ENCODE measurements around the gene TCP11L1. TPM values are rescaled to one million over a fixed set of nuclear protein-coding genes. Genes with fewer than 3 reads are reported as not detected.
A peak's percentile ranks its signal among the peaks of the same experiment; 100 is the strongest.

Gene TCP11L1
- 9.2 TPM for total RNA-seq
- polyA plus RNA-seq (ENCODE audit: insufficient read depth in 1 of 8, insufficient read length in 8 of 8, low replicate concordance in 1 of 8) = 10 to 100 TPM in 3 of 8 donors, 1 to 10 TPM in 5; 6.9 to 13.2 (median 9.5) TPM
- long read RNA-seq, donor 1, partial matches to known transcripts = 33 of 35 reads
- long read RNA-seq, donor 1, other reads (novel, unspliced or antisense) = 0 of 35 reads
- long read RNA-seq, donor 2, partial matches to known transcripts = 0 of 2 reads
- long read RNA-seq, donor 2, other reads (novel, unspliced or antisense) = 0 of 2 reads
- long read RNA-seq, donor 3, partial matches to known transcripts = 66 of 68 reads
- long read RNA-seq, donor 3, other reads (novel, unspliced or antisense) = 0 of 68 reads
- long read RNA-seq, donor 4, partial matches to known transcripts = 0 of 1 reads
- long read RNA-seq, donor 4, other reads (novel, unspliced or antisense) = 0 of 1 reads
- long read RNA-seq, donor 5, partial matches to known transcripts = 87 of 93 reads
- long read RNA-seq, donor 5, other reads (novel, unspliced or antisense) = 0 of 93 reads
- long read RNA-seq, donor 6, partial matches to known transcripts = 0 of 2 reads
- long read RNA-seq, donor 6, other reads (novel, unspliced or antisense) = 0 of 2 reads
- long read RNA-seq, donor 7, partial matches to known transcripts = 0 of 3 reads
- long read RNA-seq, donor 7, other reads (novel, unspliced or antisense) = 0 of 3 reads
- long read RNA-seq, donor 8, partial matches to known transcripts = 0 of 1 reads
- long read RNA-seq, donor 8, other reads (novel, unspliced or antisense) = 0 of 1 reads
- long read RNA-seq, donor 9 = 0 reads
- long read RNA-seq, donor 10, partial matches to known transcripts = 0 of 2 reads
- long read RNA-seq, donor 10, other reads (novel, unspliced or antisense) = 0 of 2 reads
- long read RNA-seq, donor 11, partial matches to known transcripts = 0 of 3 reads
- long read RNA-seq, donor 11, other reads (novel, unspliced or antisense) = 0 of 3 reads

GRCh38 chr11:33039274-33040032, at the start of gene TCP11L1:
TSS of gene TCP11L1 (plus strand) at chr11:33039572. CDS start at chr11:33043774, 4,202 bp downstream.
- Histone ChIP-seq H3K36me3 (ENCODE audit: control insufficient read depth, insufficient read depth, low read length) (peaks cover 6% of the 10 kb centered on the region), H3K27me3 (ENCODE audit: control insufficient read depth, insufficient read depth, low read length) (no peaks in the 10 kb centered on the region), H3K9me3 (replicated peaks; ENCODE audit: control insufficient read depth, low read depth, low read length) (no peaks in the 10 kb centered on the region), H3K4me3 (ENCODE audit: low read length) (peak within 1 kb of the TSS; percentile 61), H3K27ac (ENCODE audit: low read length) (peak within 1 kb of the TSS; percentile 96), H3K4me1 (ENCODE audit: control insufficient read depth, insufficient read depth, low read length) (peaks cover 10% of the 10 kb centered on the region)
- 0% methylated on average over 84 of the region's 84 CpGs for WGBS (ENCODE audit: insufficient coverage)
- peak; percentile 98 for DNase-seq

GRCh38 chr11:32990481-32990880, 48.9 kb upstream of the TCP11L1 start:
- H3K4me1 ChIP-seq (ENCODE audit: control insufficient read depth, insufficient read depth, low read length) = no peaks in the 10 kb centered on the region
- WGBS (ENCODE audit: insufficient coverage) = no CpG with 5 or more reads among the region's 1 CpG
- H3K27ac ChIP-seq (ENCODE audit: low read length) = no peak overlapping the region
- no peak overlapping the region for H3K4me3 ChIP-seq (ENCODE audit: low read length)
- H3K9me3 ChIP-seq (replicated peaks; ENCODE audit: control insufficient read depth, low read depth, low read length) = peaks cover 10% of the 10 kb centered on the region
- no peak for DNase-seq
- H3K27me3 ChIP-seq (ENCODE audit: control insufficient read depth, insufficient read depth, low read length) = no peaks in the 10 kb centered on the region
- no peaks in the 10 kb centered on the region for H3K36me3 ChIP-seq (ENCODE audit: control insufficient read depth, insufficient read depth, low read length)

GRCh38 chr11:32991427-32991826, 47.9 kb upstream of the TCP11L1 start:
- Histone ChIP-seq H3K4me1 (ENCODE audit: control insufficient read depth, insufficient read depth, low read length) (no peaks in the 10 kb centered on the region), H3K4me3 (ENCODE audit: low read length) (no peak overlapping the region), H3K9me3 (replicated peaks; ENCODE audit: control insufficient read depth, low read depth, low read length) (peaks cover 10% of the 10 kb centered on the region), H3K27me3 (ENCODE audit: control insufficient read depth, insufficient read depth, low read length) (no peaks in the 10 kb centered on the region), H3K27ac (ENCODE audit: low read length) (no peak overlapping the region), H3K36me3 (ENCODE audit: control insufficient read depth, insufficient read depth, low read length) (no peaks in the 10 kb centered on the region)
- DNase-seq = no peak
- WGBS (ENCODE audit: insufficient coverage) = 80% methylated on average over 3 of the region's 3 CpGs

- no peaks in the 10 kb centered on the region for H3K4me1 ChIP-seq (ENCODE audit: control insufficient read depth, insufficient read depth, low read length)
- no peak for DNase-seq
- no peak overlapping the region for H3K4me3 ChIP-seq (ENCODE audit: low read length)
- no peaks in the 10 kb centered on the region for H3K36me3 ChIP-seq (ENCODE audit: control insufficient read depth, insufficient read depth, low read length)
- H3K9me3 ChIP-seq (replicated peaks; ENCODE audit: control insufficient read depth, low read depth, low read length) = peaks cover 10% of the 10 kb centered on the region
- H3K27me3 ChIP-seq (ENCODE audit: control insufficient read depth, insufficient read depth, low read length) = no peaks in the 10 kb centered on the region
- no peak overlapping the region for H3K27ac ChIP-seq (ENCODE audit: low read length)
Measured at GRCh38 chr11:32991898-32992297, 47.5 kb upstream of the TCP11L1 start.

GRCh38 chr11:33000181-33000580, 39.2 kb upstream of the TCP11L1 start:
- Histone ChIP-seq H3K4me1 (ENCODE audit: control insufficient read depth, insufficient read depth, low read length) (peaks cover 3% of the 10 kb centered on the region), H3K27me3 (ENCODE audit: control insufficient read depth, insufficient read depth, low read length) (no peaks in the 10 kb centered on the region), H3K9me3 (replicated peaks; ENCODE audit: control insufficient read depth, low read depth, low read length) (no peaks in the 10 kb centered on the region), H3K4me3 (ENCODE audit: low read length) (no peak overlapping the region), H3K27ac (ENCODE audit: low read length) (no peak overlapping the region), H3K36me3 (ENCODE audit: control insufficient read depth, insufficient read depth, low read length) (no peaks in the 10 kb centered on the region)
- no peak for DNase-seq

GRCh38 chr11:33001281-33001680, 38.1 kb upstream of the TCP11L1 start:
- H3K9me3 ChIP-seq (replicated peaks; ENCODE audit: control insufficient read depth, low read depth, low read length) = no peaks in the 10 kb centered on the region
- H3K27ac ChIP-seq (ENCODE audit: low read length) = no peak overlapping the region
- WGBS (ENCODE audit: insufficient coverage) = 75% methylated on average over 5 of the region's 6 CpGs
- H3K4me1 ChIP-seq (ENCODE audit: control insufficient read depth, insufficient read depth, low read length) = peaks cover 3% of the 10 kb centered on the region
- no peaks in the 10 kb centered on the region for H3K27me3 ChIP-seq (ENCODE audit: control insufficient read depth, insufficient read depth, low read length)
- no peak for DNase-seq
- no peak overlapping the region for H3K4me3 ChIP-seq (ENCODE audit: low read length)
- no peaks in the 10 kb centered on the region for H3K36me3 ChIP-seq (ENCODE audit: control insufficient read depth, insufficient read depth, low read length)

GRCh38 chr11:33001751-33002542, 37.4 kb upstream of the TCP11L1 start:
- H3K27me3 ChIP-seq (ENCODE audit: control insufficient read depth, insufficient read depth, low read length) = no peaks in the 10 kb centered on the region
- 61% methylated on average over 4 of the region's 8 CpGs for WGBS (ENCODE audit: insufficient coverage)
- DNase-seq = peak; percentile 18

GRCh38 chr11:33005175-33005574, 34.2 kb upstream of the TCP11L1 start:
- H3K4me1 ChIP-seq (ENCODE audit: control insufficient read depth, insufficient read depth, low read length) = peaks cover 3% of the 10 kb centered on the region
- no CpG with 5 or more reads among the region's 2 CpGs for WGBS (ENCODE audit: insufficient coverage)
- H3K27me3 ChIP-seq (ENCODE audit: control insufficient read depth, insufficient read depth, low read length) = no peaks in the 10 kb centered on the region
- no peak for DNase-seq
- no peaks in the 10 kb centered on the region for H3K36me3 ChIP-seq (ENCODE audit: control insufficient read depth, insufficient read depth, low read length)
- no peak overlapping the region for H3K4me3 ChIP-seq (ENCODE audit: low read length)
- H3K9me3 ChIP-seq (replicated peaks; ENCODE audit: control insufficient read depth, low read depth, low read length) = no peaks in the 10 kb centered on the region
- H3K27ac ChIP-seq (ENCODE audit: low read length) = no peak overlapping the region

More at GRCh38 chr11:33001751-33002542, 37.4 kb upstream of the TCP11L1 start:
- no peak overlapping the region for H3K4me3 ChIP-seq (ENCODE audit: low read length)
- no peaks in the 10 kb centered on the region for H3K36me3 ChIP-seq (ENCODE audit: control insufficient read depth, insufficient read depth, low read length)
- no peaks in the 10 kb centered on the region for H3K9me3 ChIP-seq (replicated peaks; ENCODE audit: control insufficient read depth, low read depth, low read length)
- no peak overlapping the region for H3K27ac ChIP-seq (ENCODE audit: low read length)
- H3K4me1 ChIP-seq (ENCODE audit: control insufficient read depth, insufficient read depth, low read length) = peaks cover 3% of the 10 kb centered on the region

GRCh38 chr11:33006010-33006409, 33.4 kb upstream of the TCP11L1 start:
- peaks cover 3% of the 10 kb centered on the region for H3K4me1 ChIP-seq (ENCODE audit: control insufficient read depth, insufficient read depth, low read length)
- no peak overlapping the region for H3K27ac ChIP-seq (ENCODE audit: low read length)
- no peaks in the 10 kb centered on the region for H3K9me3 ChIP-seq (replicated peaks; ENCODE audit: control insufficient read depth, low read depth, low read length)
- no peaks in the 10 kb centered on the region for H3K27me3 ChIP-seq (ENCODE audit: control insufficient read depth, insufficient read depth, low read length)
- no peaks in the 10 kb centered on the region for H3K36me3 ChIP-seq (ENCODE audit: control insufficient read depth, insufficient read depth, low read length)
- no peak for DNase-seq
- H3K4me3 ChIP-seq (ENCODE audit: low read length) = no peak overlapping the region

Measured in muscle of leg (tissue), 16 donors.